Caco-2 (cell line): ENCODE measurements around the gene MTA3. TPM values are rescaled to one million over a fixed set of nuclear protein-coding genes. Genes with fewer than 3 reads are reported as not detected.

ENCODE experiments used
- BruUV-seq: library from RNA; stranded (reverse); fragments of 400-500 nt; replicated peaks from 2 replicates; lab custom pipeline; 2021; lab: Mats Ljungman, UMichigan
- CTCF ChIA-PET: fragments of 300-600 bp; sonication (Branson Sonifier 250); formaldehyde crosslinking; loops from one replicate; lab custom pipeline; 2022; ENCODE audit warnings: antibody characterized with exemption; lab: Charles Lee
- POLR2A ChIA-PET: fragments of 300-600 bp; sonication (Branson Sonifier 250); formaldehyde crosslinking; loops from one replicate; lab custom pipeline; 2022; ENCODE audit warnings: antibody characterized with exemption; lab: Charles Lee
- DNase-seq, 2 experiments: peaks; one replicate each; pipeline versions ENCODE4 v3.0.0 to v3.0.0-alpha.2; 2020 to 2022
- H3K27me3 ChIP-seq: replicated peaks from 2 replicates; pipeline ENCODE4 v1.6.0; 2011; ENCODE audit warnings: low read length; ENCODE audit not compliant: control insufficient read depth, insufficient read depth
- H3K36me3 ChIP-seq: 2 replicates; pipeline ENCODE4 v1.5.1; 2011; ENCODE audit warnings: low read length; ENCODE audit not compliant: control insufficient read depth, insufficient read depth
- H3K4me1 ChIP-seq: fragments of 250-450 bp; sonication (Bioruptor Pico); 2 replicates; pipeline ENCODE4 v1.5.1; 2020; ENCODE audit warnings: mild to moderate bottlenecking
- H3K4me3 ChIP-seq: 2 replicates; pipeline ENCODE4 v1.5.1; 2011; ENCODE audit warnings: low read depth, mild to moderate bottlenecking, control low read depth, low read length
- H3K9me3 ChIP-seq: fragments of 250-450 bp; sonication (Bioruptor Pico); 2 replicates; pipeline ENCODE4 v1.5.1; 2020; ENCODE audit warnings: mild to moderate bottlenecking, moderate library complexity
- H3K27ac Mint-ChIP-seq: one replicate; pipeline ENCODE4 v1.8.0; 2022; ENCODE audit warnings: mixed read lengths; ENCODE audit not compliant: unreplicated experiment
- H3K27me3 Mint-ChIP-seq: one replicate; pipeline ENCODE4 v1.8.0; 2022; ENCODE audit warnings: mixed read lengths; ENCODE audit not compliant: insufficient read depth, unreplicated experiment
- H3K36me3 Mint-ChIP-seq: one replicate; pipeline ENCODE4 v1.8.0; 2022; ENCODE audit warnings: mild to moderate bottlenecking, mixed read lengths; ENCODE audit not compliant: insufficient read depth, unreplicated experiment
- H3K4me1 Mint-ChIP-seq: one replicate; pipeline ENCODE4 v1.8.0; 2022; ENCODE audit warnings: low read depth, mixed read lengths; ENCODE audit not compliant: unreplicated experiment
- H3K4me3 Mint-ChIP-seq: one replicate; pipeline ENCODE4 v1.8.0; 2022; ENCODE audit warnings: mild to moderate bottlenecking, moderate library complexity, mixed read lengths; ENCODE audit not compliant: unreplicated experiment
- H3K9me3 Mint-ChIP-seq: one replicate; pipeline ENCODE4 v1.8.0; 2022; ENCODE audit warnings: mixed read lengths; ENCODE audit not compliant: unreplicated experiment
- intact Hi-C: fragments of 100-400 bp; cut with micrococcal nuclease; formaldehyde crosslinking; loops from one replicate; pipeline ENCODE4 v1.10.0; 2022; ENCODE audit not compliant: unreplicated experiment
- total RNA-seq: library from RNA; stranded (reverse); gene quantifications from 2 replicates; pipeline ENCODE4 v1.2.3, GENCODE V29; 2022
- TF ChIP-seq, protein P1 (sequence below), 2 experiments: fragments of 200-600 bp in 1 of 2; IDR thresholded peaks; 1 replicate in 1 of 2; 2 replicates in 1 of 2; pipeline versions ENCODE4 v1.5.1 to v1.8.0; 2011 to 2022; ENCODE audit warnings: antibody characterized with exemption in 1 of 2, control low read depth in 1 of 2, inconsistent platforms in 1 of 2, low read depth in 1 of 2, low read length in 1 of 2, mild to moderate bottlenecking in 1 of 2, moderate library complexity in 1 of 2; ENCODE audit not compliant: insufficient read depth in 1 of 2, severe bottlenecking in 1 of 2, unreplicated experiment in 1 of 2

Gene MTA3
- total RNA-seq, 1 experiment from 2014 or later, result 85.7 TPM

DNA sequence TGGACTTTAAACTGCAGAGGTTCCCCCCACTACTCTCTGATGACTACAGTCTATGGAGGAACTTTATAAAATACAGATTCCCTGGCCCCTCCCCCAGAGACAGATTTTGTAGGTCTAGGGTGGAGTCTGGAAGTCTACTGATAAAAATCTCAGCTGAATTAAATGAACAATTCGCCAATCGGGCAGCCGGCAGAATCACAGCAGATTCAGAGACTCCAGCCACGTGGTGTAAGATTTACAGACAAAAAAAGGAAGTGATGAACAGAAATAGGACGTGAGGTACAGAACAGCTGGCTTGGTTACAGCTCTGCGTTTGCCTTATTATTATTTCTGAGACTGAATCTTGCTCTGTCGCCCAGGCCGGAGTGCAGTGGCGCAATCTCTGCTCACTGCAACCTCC is 21.4 kb upstream of the MTA3 start:
- no TSS peak for BruUV-seq
- Histone ChIP-seq H3K4me1 (peaks cover 2% of the 10 kb centered on the region; the same call in 1 of the 2 replicates), H3K9me3 (no peaks in the 10 kb centered on the region), H3K27me3 (no peaks in the 10 kb centered on the region), H3K4me3 (no peak overlapping the region), H3K36me3 (no peaks in the 10 kb centered on the region)
- POLR2A ChIA-PET, result no interaction called here
- H3K4me1 Mint-ChIP-seq, result peaks cover 14% of the 10 kb centered on the region
- H3K9me3 Mint-ChIP-seq, result no peaks in the 10 kb centered on the region
- CTCF ChIA-PET, result no interaction called here
- no peaks in the 10 kb centered on the region for H3K27me3 Mint-ChIP-seq
- intact Hi-C loops, result no loop called here
- no peak overlapping the region for H3K4me3 Mint-ChIP-seq
- no peaks in the 10 kb centered on the region for H3K36me3 Mint-ChIP-seq
- no peak overlapping the region for H3K27ac Mint-ChIP-seq
- DNase-seq, result no peak
- TF ChIP-seq, protein P1, sequence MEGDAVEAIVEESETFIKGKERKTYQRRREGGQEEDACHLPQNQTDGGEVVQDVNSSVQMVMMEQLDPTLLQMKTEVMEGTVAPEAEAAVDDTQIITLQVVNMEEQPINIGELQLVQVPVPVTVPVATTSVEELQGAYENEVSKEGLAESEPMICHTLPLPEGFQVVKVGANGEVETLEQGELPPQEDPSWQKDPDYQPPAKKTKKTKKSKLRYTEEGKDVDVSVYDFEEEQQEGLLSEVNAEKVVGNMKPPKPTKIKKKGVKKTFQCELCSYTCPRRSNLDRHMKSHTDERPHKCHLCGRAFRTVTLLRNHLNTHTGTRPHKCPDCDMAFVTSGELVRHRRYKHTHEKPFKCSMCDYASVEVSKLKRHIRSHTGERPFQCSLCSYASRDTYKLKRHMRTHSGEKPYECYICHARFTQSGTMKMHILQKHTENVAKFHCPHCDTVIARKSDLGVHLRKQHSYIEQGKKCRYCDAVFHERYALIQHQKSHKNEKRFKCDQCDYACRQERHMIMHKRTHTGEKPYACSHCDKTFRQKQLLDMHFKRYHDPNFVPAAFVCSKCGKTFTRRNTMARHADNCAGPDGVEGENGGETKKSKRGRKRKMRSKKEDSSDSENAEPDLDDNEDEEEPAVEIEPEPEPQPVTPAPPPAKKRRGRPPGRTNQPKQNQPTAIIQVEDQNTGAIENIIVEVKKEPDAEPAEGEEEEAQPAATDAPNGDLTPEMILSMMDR (IDR thresholded peaks at IDR 0.05; ENCODE audit: insufficient read depth in 1 of 2, low read depth in 1 of 2, low read length in 1 of 2, severe bottlenecking in 1 of 2, unreplicated experiment in 1 of 2), result no peak

DNA sequence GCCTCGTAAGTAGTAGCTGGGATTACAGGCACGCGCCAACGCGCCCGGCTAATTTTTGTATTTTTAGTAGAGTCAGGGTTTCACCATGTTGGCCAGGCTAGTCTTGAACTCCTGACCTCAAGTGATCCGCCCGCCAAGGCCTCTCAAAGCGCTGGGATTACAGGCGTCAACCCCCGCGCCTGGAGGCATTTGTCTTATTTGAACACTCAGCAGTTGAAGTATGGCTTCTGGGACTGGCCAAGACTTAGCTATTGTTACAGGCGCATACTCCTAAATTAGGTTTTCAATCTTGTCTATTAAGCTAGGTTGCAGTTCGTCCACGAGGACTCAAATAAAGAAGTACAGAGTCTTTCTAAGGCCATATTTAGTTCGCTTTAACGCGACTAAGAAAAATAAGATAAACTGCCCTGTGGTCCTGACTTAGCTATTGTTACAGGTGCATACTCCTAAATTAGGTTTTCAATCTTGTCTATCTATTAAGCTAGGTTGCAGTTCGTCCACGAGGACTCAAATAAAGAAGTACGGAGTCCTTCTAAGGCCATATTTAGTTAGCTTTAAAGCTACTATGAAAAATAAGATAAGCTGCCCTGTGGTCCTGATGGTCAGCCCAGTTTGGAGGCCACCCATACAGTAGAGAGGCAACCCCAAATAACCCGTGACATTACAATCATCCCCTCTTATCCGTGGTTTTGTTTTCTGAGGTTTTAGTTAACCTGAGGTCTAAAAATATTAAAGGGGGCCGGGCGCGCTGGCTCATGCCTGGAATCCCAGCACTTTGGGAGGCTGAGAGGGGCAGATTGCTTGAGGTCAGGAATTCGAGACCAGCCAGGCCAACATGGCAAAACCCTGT is 20.8 kb upstream of the MTA3 start:
- Histone ChIP-seq H3K36me3 (no peaks in the 10 kb centered on the region), H3K4me3 (no peak overlapping the region), H3K4me1 (peaks cover 2% of the 10 kb centered on the region; the same call in 1 of the 2 replicates), H3K9me3 (no peaks in the 10 kb centered on the region), H3K27me3 (no peaks in the 10 kb centered on the region)
- DNase-seq, result no peak
- Mint-ChIP-seq H3K36me3 (no peaks in the 10 kb centered on the region), H3K4me1 (peaks cover 14% of the 10 kb centered on the region), H3K27ac (no peak overlapping the region), H3K27me3 (no peaks in the 10 kb centered on the region), H3K4me3 (no peak overlapping the region), H3K9me3 (no peaks in the 10 kb centered on the region)
- ChIA-PET POLR2A (no interaction called here), CTCF (no interaction called here)
- intact Hi-C loops, result no loop called here
- TF ChIP-seq, protein P1 (IDR thresholded peaks at IDR 0.05; ENCODE audit: insufficient read depth in 1 of 2, low read depth in 1 of 2, low read length in 1 of 2, severe bottlenecking in 1 of 2, unreplicated experiment in 1 of 2), result no peak
- no TSS peak for BruUV-seq

DNA sequence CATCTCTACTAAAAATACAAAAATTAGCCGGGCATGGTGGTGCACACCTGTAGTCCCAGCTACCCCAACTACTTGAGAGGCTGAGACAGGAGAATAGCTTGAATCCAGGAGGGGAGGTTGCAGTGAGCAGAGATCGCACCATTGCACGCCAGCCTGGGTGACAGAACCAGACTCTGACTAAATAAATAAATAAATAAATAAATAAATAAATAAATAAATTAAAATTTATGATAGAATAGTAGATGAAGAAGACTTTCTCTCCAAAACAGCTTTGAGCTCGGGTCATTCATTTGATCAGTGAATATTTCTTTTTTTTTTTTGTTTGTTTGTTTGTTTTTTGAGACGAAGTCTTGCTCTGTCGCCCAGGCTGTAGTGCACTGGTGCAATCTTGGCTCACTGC is 17.6 kb upstream of the MTA3 start:
- ChIA-PET POLR2A (no interaction called here), CTCF (no interaction called here)
- no peak overlapping the region for H3K4me3 ChIP-seq
- no peaks in the 10 kb centered on the region for H3K9me3 Mint-ChIP-seq
- H3K36me3 Mint-ChIP-seq, result no peaks in the 10 kb centered on the region
- no TSS peak for BruUV-seq
- no peak overlapping the region for H3K4me3 Mint-ChIP-seq
- H3K27me3 ChIP-seq, result no peaks in the 10 kb centered on the region
- H3K4me1 Mint-ChIP-seq, result peaks cover 7% of the 10 kb centered on the region
- TF ChIP-seq, protein P1 (IDR thresholded peaks at IDR 0.05; ENCODE audit: insufficient read depth in 1 of 2, low read depth in 1 of 2, low read length in 1 of 2, severe bottlenecking in 1 of 2, unreplicated experiment in 1 of 2), result no peak
- no peaks in the 10 kb centered on the region for H3K9me3 ChIP-seq
- intact Hi-C loops, result no loop called here
- no peak for DNase-seq
- H3K36me3 ChIP-seq, result no peaks in the 10 kb centered on the region
- H3K27ac Mint-ChIP-seq, result no peak overlapping the region
- H3K27me3 Mint-ChIP-seq, result no peaks in the 10 kb centered on the region
- H3K4me1 ChIP-seq, result no peaks in the 10 kb centered on the region
